Medulla oblongata (tissue), 1 donor: Measurements from ENCODE around the gene CNTNAP2.

Experiments
- DNase-seq: peaks from one replicate; pipeline ENCODE4 v3.0.0-alpha.2; 2015; ENCODE audit errors: extremely low spot score

The CNTNAP2 gene

GRCh38 chr7:146290746-146291145 is 174.1 kb downstream of the CNTNAP2 start:
- no peak for DNase-seq

GRCh38 chr7:146291900-146292299 is 175.3 kb downstream of the CNTNAP2 start:
- DNase-seq, result no peak

- no peak for DNase-seq
Measured at GRCh38 chr7:146296028-146296427, 179.4 kb downstream of the CNTNAP2 start.

- DNase-seq, result no peak
Measured at GRCh38 chr7:146314962-146315361, 198.4 kb downstream of the CNTNAP2 start.

- DNase-seq, result no peak
Measured at GRCh38 chr7:146319629-146320028, 203.0 kb downstream of the CNTNAP2 start.

- DNase-seq, result no peak
Measured at GRCh38 chr7:146321301-146321700, 204.7 kb downstream of the CNTNAP2 start.

GRCh38 chr7:146331369-146331768 is 214.8 kb downstream of the CNTNAP2 start:
- DNase-seq, result no peak

GRCh38 chr7:146345251-146345650 is 228.7 kb downstream of the CNTNAP2 start:
- no peak for DNase-seq

GRCh38 chr7:146346096-146346495 is 229.5 kb downstream of the CNTNAP2 start:
- no peak for DNase-seq

- DNase-seq, result no peak
Measured at GRCh38 chr7:146355216-146355615, 238.6 kb downstream of the CNTNAP2 start.

GRCh38 chr7:146359176-146359575 is 242.6 kb downstream of the CNTNAP2 start:
- DNase-seq, result no peak

GRCh38 chr7:146366938-146367337 is 250.3 kb downstream of the CNTNAP2 start:
- no peak for DNase-seq

- DNase-seq, result no peak
Measured at GRCh38 chr7:146370171-146370570, 253.6 kb downstream of the CNTNAP2 start.

GRCh38 chr7:146375170-146375569 is 258.6 kb downstream of the CNTNAP2 start:
- no peak for DNase-seq

GRCh38 chr7:146378196-146378595 is 261.6 kb downstream of the CNTNAP2 start:
- no peak for DNase-seq

GRCh38 chr7:146387140-146387539 is 270.5 kb downstream of the CNTNAP2 start:
- DNase-seq, result no peak

GRCh38 chr7:146388928-146389327 is 272.3 kb downstream of the CNTNAP2 start:
- DNase-seq, result no peak

GRCh38 chr7:146393346-146393745 is 276.7 kb downstream of the CNTNAP2 start:
- DNase-seq, result no peak

- no peak for DNase-seq
Measured at GRCh38 chr7:146397141-146397540, 280.5 kb downstream of the CNTNAP2 start.

GRCh38 chr7:146401939-146402338 is 285.3 kb downstream of the CNTNAP2 start:
- no peak for DNase-seq

- no peak for DNase-seq
Measured at GRCh38 chr7:146405737-146406136, 289.1 kb downstream of the CNTNAP2 start.

GRCh38 chr7:146411975-146412374 is 295.4 kb downstream of the CNTNAP2 start:
- no peak for DNase-seq

- DNase-seq, result no peak
Measured at GRCh38 chr7:146412781-146413180, 296.2 kb downstream of the CNTNAP2 start.

GRCh38 chr7:146414373-146414772 is 297.8 kb downstream of the CNTNAP2 start:
- DNase-seq, result no peak

GRCh38 chr7:146414937-146415336 is 298.3 kb downstream of the CNTNAP2 start:
- DNase-seq, result no peak
